Medulla oblongata (tissue), 1 donor: ENCODE data around the gene KRT8.
"Not testable (repeated sequence)": the region's sequence is repeated elsewhere in the genome, so short reads cannot be mapped to it uniquely, and the experiment has no call there.

Experiments used
- DNase-seq: peaks from one replicate; pipeline ENCODE4 v3.0.0-alpha.2; 2015; ENCODE audit errors: extremely low spot score

KRT8 gene

GRCh38 chr12:52904509-52905300 is at the start of gene KRT8:
KRT8 (minus strand) TSS chr12:52905076; CDS start chr12:52904981, 95 bp downstream.
- DNase-seq, result not testable (repeated sequence)

DNA sequence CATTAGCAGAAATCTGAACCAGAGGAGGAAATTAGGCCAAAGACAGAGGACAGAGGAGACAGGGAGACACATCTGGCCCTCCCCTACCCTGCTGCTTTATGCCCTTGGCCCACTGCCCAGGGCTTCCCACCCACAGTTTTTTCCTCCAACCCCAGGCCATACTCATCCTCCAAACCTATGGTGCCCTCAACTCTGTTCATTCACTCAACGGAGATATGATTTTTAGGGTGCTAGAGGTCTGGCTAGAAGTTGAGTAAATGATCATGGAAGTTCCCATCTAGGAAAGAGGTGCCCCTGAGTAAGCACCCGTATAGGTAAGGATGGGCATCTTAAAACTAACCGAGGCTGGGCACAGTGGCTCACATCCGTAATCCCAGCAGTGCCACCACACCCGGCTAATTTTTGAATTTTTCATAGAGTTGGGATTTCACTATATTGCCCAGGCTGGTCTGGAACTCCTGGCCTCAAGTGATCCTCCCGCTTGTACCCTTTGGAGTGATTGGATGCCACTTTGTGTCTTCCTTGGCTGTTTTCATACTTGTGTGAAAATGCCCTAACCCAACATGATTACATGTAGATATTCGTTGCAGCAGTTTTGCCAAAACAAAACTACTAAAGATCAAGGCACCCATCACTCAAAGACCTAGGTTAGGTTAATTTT is 48.4 kb upstream of the KRT8 start:
- DNase-seq, result no peak

DNA sequence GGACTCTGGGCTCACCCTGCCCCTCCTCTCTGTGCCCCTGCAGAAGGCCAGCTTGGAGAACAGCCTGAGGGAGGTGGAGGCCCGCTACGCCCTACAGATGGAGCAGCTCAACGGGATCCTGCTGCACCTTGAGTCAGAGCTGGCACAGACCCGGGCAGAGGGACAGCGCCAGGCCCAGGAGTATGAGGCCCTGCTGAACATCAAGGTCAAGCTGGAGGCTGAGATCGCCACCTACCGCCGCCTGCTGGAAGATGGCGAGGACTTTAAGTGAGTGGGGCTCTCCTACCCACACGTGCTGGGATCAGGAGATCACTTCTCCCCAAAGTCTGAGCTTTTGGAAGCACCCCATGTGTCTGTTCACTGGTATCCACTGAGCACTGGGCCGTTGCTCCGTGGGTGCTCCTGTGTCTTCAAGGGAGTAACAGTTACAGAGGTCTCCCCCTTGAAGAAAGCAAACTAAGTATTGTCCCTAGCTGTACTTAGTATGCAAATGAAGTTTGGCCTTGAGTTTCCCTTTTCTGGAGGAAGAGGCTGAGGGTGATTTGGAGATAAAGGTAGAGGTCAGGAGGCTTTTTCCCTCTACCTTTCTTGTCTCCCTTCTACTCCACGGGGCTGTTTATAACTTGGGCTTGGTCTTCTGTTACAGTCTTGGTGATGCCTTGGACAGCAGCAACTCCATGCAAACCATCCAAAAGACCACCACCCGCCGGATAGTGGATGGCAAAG is 47.4 kb upstream of the KRT8 start:
- DNase-seq, result no peak

DNA sequence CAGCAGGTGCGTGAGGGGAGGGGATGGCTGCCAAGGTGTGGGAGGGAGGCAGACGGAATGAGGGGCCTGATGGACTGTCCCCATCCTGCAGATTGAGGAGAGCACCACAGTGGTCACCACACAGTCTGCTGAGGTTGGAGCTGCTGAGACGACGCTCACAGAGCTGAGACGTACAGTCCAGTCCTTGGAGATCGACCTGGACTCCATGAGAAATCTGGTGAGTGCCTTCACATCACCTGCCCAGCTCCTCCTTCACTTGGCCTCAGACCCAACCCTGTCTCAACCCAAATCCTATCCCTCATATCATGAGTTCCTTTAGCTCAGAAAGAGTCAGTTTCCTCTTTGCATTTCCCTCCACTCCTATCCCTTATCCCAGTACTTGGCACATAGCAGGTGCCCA is 46.8 kb upstream of the KRT8 start:
- no peak for DNase-seq

DNA sequence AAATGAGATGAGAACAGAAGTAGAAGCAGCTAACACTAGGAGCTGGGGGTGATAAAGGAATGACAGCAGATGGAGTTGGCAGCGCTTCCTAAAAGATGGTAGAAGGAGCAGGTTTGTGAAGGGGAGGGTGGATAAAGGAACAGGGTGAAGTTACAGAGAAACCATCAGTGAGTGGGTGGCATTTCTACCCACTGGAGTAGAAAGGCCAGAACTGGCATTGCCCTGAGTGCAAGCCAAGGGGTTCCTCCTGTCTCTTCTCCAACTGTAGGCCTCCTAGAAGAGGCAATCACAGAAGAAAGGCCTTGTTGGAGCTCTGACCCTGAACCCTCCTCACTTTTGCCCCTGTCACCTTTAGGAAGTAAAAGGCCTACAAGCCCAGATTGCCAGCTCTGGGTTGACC is 46.2 kb upstream of the KRT8 start:
- no peak for DNase-seq

GRCh38 chr12:52950553-52950952 is 45.7 kb upstream of the KRT8 start:
- no peak for DNase-seq

DNA sequence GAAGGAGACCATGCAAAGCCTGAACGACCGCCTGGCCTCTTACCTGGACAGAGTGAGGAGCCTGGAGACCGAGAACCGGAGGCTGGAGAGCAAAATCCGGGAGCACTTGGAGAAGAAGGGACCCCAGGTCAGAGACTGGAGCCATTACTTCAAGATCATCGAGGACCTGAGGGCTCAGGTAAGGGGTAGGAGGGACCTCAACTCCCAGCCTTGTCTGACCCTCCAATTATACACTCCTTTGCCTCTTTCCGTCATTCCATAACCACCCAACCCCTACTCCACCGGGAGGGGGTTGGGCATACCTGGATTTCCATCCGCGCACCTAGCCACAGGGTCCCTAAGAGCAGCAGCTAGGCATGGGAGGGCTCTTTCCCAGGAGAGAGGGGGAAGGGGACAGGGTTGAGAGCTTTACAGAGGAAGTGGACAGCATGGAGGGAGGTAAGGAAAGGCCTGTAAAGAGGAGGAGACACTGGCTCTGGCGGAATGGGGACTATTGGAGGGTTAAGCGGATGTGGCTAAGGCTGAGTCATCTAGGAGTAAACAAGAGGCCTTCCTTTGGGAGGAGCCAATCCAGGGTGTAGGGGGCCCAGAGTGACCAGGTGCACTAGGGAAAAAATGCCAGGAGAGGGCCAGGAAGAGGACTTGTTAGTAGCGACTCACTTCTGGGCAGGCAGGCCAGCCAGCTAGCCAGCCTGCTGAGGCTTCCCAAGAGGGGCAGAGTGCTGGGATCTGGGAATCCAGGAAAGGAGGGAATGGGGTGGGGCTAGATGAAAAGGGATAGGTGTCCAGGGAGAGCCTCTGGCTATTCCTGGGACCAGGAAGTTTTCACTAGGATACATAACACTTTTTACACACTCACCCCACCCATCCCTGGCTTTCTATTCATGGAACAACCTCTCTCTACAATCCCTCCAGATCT is 44.8 kb upstream of the KRT8 start:
- no peak for DNase-seq

DNA sequence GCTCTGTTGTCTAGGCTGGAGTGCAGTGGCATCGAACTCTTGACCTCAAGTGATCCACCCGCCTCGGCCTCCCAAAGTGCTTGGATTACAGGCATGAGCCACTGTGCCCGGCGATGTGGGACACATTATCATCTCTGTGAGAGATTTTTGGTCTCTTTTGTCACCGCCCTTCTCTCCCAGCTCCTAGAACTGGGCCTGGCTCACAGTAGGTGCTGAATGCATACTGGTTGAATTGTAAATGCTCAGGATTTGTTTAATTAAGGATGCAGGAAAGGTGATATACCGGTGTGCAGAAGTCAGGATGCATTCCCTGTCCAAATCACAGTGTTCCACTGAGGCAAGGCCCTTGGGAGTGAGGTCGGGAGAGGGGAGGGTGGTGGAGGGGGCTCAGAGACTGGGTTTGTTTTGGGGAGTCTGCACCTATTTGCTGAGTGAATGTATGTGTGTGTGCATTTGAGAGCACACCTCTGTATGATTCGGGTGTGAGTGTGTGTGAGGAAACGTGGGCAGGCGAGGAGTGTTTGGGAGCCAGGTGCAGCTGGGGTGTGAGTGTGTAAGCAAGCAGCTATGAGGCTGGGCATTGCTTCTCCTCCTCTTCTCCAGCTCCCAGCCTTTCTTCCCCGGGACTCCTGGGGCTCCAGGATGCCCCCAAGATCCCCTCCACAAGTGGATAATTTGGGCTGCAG is 43.0 kb upstream of the KRT8 start:
- no peak for DNase-seq

- no peak for DNase-seq
Measured at GRCh38 chr12:52946797-52947547, 42.1 kb upstream of the KRT8 start.

DNA sequence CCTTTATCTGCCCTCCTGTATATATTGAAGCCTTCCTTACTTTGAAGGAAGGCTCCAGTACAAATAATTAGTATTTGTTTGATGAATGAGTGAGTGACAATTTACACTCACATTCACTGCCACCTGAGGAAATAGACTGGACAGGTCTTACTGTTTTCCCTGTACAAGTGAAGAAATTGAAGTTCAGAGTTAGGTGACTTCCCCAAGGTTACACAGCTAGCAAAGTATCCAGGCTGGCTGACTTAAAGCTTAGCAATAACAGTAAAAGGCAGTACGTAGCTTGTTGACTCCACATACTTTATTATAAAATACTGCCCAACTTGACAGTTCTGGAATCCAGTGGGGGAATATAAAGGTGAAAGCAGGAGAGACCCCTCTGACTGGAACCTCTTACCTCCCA is 41.5 kb upstream of the KRT8 start:
- no peak for DNase-seq

DNA sequence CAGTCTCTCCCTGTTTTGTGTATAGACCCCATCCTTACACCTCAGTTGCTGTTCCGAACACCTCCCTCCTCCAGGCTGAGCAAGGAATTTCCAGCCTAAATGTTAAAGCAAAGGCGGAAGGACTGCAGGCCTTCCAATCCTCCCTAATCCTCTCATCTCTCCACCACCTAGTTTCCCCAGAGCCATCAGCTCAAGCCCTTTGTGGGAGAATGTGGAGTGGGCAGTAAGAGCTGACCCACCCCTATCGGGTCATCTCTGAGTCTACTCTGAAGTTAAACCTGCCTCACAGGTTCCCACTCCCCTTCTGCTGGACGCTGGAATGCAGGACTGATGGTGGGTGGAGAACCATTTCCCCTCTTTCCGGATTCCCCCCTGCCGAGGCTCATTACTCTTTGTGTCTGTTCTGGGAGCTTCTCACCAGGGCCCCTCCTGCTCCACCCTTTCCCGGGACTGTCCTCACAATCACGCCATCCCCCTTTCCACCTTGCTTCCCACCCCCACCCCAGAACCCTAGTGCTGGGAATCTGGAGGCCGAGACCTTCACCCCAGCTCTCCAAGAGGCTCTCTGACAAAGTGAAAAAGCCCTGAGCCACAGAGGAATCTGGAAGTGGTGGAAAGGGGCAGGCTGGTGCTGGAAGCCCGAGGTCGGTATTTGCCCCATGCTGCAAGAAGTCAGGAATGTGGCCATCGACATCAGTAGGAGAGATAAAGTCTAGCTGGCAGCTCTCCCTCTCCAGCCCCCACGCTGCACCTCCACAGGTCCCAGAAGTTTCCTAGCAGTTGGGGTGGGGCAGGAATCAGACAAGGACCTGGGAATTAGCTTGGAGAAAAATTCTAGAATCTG is 40.7 kb upstream of the KRT8 start:
- no peak for DNase-seq

GRCh38 chr12:52944683-52945388 is 40.0 kb upstream of the KRT8 start:
- no peak for DNase-seq

- DNase-seq, result no peak
Measured at GRCh38 chr12:52942901-52943181, 38.0 kb upstream of the KRT8 start.

GRCh38 chr12:52942066-52942900 is 37.4 kb upstream of the KRT8 start:
- no peak for DNase-seq

- DNase-seq, result no peak
Measured at GRCh38 chr12:52929538-52929937, 24.7 kb upstream of the KRT8 start.

DNA sequence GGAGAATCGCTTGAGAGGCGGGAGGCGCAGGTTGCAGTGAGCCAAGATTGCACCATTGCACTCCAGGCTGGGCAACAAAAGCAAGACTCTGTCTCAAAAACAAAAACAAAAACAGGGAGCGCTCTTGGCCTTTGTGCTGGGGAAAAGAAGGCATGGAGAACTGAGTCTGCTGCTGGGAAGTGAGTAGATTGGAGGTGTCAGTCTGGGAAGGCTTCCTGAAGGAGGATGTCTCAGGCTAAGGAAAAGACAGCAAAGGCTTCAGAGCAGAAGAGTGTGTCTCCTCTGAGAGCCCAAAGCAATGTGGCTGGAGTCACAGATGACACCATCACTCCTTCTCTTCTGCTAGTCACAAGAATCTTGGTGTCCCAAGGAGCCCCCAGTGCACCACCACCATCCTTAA is 23.1 kb upstream of the KRT8 start:
- no peak for DNase-seq

DNA sequence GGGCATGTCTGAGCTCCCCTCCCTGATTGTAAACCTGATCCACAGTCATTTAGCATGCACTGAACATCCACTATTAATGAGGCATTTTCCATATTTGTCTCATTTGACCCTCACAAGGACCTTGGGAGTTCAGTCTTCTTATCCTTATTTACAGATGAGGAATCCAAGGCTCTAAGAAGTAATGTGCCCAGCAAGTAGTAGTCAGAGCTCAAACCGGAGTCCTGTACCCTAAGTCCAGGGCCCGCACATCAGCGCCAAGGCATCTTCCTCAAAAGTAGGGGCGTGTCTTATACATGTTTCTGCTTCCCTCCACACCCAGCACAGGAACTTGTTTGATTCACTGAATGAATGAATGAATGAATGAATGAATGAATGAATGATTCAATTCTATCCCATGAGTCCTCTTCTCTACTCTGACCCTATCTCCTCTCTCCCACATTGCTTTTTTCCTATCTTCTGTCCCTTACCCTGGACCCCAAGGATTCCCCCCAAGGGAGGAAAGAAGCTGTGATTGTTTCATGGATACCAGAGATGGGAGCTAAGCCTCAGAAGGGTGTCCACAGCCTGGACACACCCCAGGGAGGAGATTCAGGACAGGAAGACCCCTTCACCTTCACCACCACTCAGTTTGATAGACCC is 21.8 kb upstream of the KRT8 start:
- DNase-seq, result no peak
